Measurements from ENCODE around the gene CDKN2B-AS1. TPM values are rescaled to one million over a fixed set of nuclear protein-coding genes. Genes with fewer than 3 reads are reported as not detected.

The CDKN2B-AS1 gene
- total and polyA plus RNA-seq, 12 donors: 0.13 to 2.5 (median 0.74) TPM; not detected in 1

DNA sequence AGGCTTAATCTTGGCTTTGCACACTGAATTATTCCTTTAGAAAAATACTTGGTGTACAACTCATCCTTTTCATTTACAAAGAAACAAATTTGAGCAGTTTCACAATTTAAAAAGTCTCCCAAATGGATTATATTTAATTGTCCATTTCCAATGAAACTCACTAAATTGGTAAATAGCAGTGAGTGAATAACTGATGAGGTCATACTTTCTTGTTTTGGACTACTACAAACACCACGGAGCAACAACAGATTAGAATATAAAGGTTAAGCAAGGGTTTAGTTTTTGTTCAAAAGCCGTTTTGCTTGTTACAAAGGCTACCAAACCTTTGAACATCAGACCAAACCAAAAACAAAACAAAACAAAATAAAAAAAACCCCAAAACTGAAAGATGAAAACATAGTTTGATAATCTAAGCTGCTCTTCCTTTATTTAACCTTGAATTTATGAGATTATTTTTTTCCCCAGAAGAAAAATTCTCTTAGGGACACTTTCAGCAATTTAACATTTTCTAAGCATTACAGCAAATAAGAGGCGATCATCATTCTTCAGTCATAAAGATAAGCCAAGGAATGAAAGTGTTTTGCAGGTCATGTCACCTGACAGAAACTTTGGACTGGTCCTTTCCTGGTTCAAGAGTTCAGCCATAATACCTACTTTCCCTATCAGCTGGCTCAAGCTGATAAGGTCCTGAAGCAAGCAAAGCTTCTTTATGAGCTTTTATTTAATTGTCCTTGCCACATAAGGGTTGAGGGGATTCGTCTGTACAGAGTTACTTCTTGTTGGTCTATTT, 114.2 kb downstream of the CDKN2B-AS1 start:
- intact Hi-C loops (cut with DNase I): no loop called here
- Histone ChIP-seq H3K4me3 (no peak overlapping the region), H3K27ac (no peak overlapping the region), H3K36me3 (replicated peaks in 1 of 2) (no peaks in the 10 kb centered on the region), H3K27me3 (no peaks in the 10 kb centered on the region), H3K9me3 (replicated peaks in 1 of 3) (no peaks in the 10 kb centered on the region), H3K4me1 (replicated peaks in 1 of 2) (no peaks in the 10 kb centered on the region)
- TF ChIP-seq, protein P1, sequence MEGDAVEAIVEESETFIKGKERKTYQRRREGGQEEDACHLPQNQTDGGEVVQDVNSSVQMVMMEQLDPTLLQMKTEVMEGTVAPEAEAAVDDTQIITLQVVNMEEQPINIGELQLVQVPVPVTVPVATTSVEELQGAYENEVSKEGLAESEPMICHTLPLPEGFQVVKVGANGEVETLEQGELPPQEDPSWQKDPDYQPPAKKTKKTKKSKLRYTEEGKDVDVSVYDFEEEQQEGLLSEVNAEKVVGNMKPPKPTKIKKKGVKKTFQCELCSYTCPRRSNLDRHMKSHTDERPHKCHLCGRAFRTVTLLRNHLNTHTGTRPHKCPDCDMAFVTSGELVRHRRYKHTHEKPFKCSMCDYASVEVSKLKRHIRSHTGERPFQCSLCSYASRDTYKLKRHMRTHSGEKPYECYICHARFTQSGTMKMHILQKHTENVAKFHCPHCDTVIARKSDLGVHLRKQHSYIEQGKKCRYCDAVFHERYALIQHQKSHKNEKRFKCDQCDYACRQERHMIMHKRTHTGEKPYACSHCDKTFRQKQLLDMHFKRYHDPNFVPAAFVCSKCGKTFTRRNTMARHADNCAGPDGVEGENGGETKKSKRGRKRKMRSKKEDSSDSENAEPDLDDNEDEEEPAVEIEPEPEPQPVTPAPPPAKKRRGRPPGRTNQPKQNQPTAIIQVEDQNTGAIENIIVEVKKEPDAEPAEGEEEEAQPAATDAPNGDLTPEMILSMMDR (IDR thresholded peaks at IDR 0.05): no peak
- no peak for TF ChIP-seq POLR2A (IDR thresholded peaks at IDR 0.05)
- 47 to 63% (median 56%) methylated on average over 4 of the region's 4 CpGs for WGBS, 4 donors
- DNase-seq: no peak

DNA sequence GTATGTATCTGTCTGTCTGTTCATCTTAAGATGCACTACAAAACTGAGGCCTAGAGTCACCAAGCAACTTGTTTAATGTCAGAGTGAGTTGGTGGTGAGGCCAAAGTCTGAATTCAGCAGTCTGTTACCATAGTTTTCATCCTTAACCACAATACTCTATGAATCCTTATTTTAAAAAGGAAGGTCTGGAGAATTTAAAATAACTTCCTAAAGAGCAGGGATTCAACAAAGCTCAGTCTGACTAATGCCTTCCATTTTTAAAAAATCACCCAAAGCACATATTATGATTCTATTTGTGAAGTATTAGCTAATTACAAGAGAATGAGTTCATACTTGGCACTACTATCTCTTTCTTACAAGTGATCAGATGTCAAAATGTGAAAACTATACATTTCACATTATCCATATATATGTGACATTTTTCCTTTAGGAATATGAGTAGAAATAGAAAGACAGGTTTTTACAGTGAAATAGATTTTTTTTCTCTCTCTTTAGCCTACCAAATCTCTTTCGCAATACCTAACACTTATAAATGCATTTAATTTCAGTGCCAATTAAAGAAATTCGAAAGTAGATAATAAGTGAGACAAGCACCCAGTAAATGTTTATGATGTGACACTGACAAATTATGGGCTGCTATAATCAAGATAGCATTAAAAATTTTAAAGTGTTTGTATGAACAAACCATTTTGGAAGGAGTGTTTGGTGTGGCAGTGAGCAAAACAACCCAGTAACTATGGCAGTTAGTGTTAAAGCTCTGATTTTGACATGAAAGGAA, 116.8 kb downstream of the CDKN2B-AS1 start:
- no peaks in the 10 kb centered on the region for H3K27me3 ChIP-seq
- no peak for TF ChIP-seq POLR2A (IDR thresholded peaks at IDR 0.05)
- TF ChIP-seq, protein P1 (IDR thresholded peaks at IDR 0.05): no peak
- H3K36me3 ChIP-seq (replicated peaks in 1 of 2): no peaks in the 10 kb centered on the region
- DNase-seq: no peak
- H3K27ac ChIP-seq: no peak overlapping the region
- 87 to 89% (median 88%) methylated on average over 2 of the region's 2 CpGs for WGBS, 4 donors
- no peak overlapping the region for H3K4me3 ChIP-seq
- no peaks in the 10 kb centered on the region for H3K9me3 ChIP-seq (replicated peaks in 1 of 3)
- intact Hi-C loops (cut with DNase I): loop anchor here (10.0 kb wide), 3 partner anchors 57 to 307 kb away; partner anchors contain the start of gene MTAP (in 1 of the 2)
- no peaks in the 10 kb centered on the region for H3K4me1 ChIP-seq (replicated peaks in 1 of 2)

DNA sequence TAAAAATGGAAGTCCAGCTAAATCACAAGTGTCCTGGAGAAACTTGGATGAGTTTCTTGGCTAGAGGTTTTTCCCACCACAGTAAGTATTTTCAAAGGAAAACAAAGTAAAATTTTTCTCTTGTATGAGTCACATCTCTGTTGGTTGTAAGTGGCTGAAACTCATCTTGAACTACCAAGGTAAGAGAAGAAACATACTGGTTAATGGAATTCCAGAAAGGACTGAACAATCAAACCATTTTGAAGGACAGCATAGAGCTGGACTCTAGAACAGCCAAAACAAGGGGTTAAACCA, 117.3 kb downstream of the CDKN2B-AS1 start:
- no peak for DNase-seq
- Histone ChIP-seq H3K9me3 (replicated peaks in 1 of 3) (no peaks in the 10 kb centered on the region), H3K27me3 (no peaks in the 10 kb centered on the region), H3K27ac (no peak overlapping the region), H3K4me3 (no peak overlapping the region), H3K4me1 (replicated peaks in 1 of 2) (no peaks in the 10 kb centered on the region), H3K36me3 (replicated peaks in 1 of 2) (no peaks in the 10 kb centered on the region)
- TF ChIP-seq, protein P1 (IDR thresholded peaks at IDR 0.05): no peak
- TF ChIP-seq POLR2A (IDR thresholded peaks at IDR 0.05): no peak
- intact Hi-C loops (cut with DNase I): loop anchor here (10.0 kb wide), 3 partner anchors 57 to 307 kb away; partner anchors contain the start of gene MTAP (in 1 of the 2)
